IPS-15b (cell line): Measurements from ENCODE around the gene AWAT2.

ENCODE experiments used
- H3K27me3 ChIP-seq: one replicate; pipeline ENCODE4 v1.6.1; 2013; ENCODE audit warnings: low read length; ENCODE audit not compliant: control insufficient read depth, insufficient read depth
- H3K36me3 ChIP-seq: one replicate; pipeline ENCODE4 v1.6.1; 2013; ENCODE audit warnings: low read length; ENCODE audit not compliant: control insufficient read depth, insufficient read depth
- H3K4me1 ChIP-seq: one replicate; pipeline ENCODE4 v1.6.1; 2013; ENCODE audit warnings: mild to moderate bottlenecking, low read length; ENCODE audit not compliant: control insufficient read depth, insufficient read depth
- H3K4me3 ChIP-seq: one replicate; pipeline ENCODE4 v1.5.1; 2013; ENCODE audit warnings: low read depth, low read length
- H3K9ac ChIP-seq: one replicate; pipeline ENCODE4 v1.6.1; 2013; ENCODE audit warnings: low read depth, mild to moderate bottlenecking, low read length
- H3K9me3 ChIP-seq: one replicate; pipeline ENCODE4 v1.6.1; 2013; ENCODE audit warnings: mild to moderate bottlenecking, low read length; ENCODE audit not compliant: control insufficient read depth, insufficient read depth

AWAT2 gene

GRCh38 chrX:70049925-70050324 is at the start of gene AWAT2:
AWAT2 (minus strand) TSS chrX:70049938; CDS start chrX:70049932, 6 bp downstream.
- Histone ChIP-seq H3K4me3 (no peak within 1 kb of the TSS), H3K4me1 (no peaks in the 10 kb centered on the region), H3K27me3 (no peaks in the 10 kb centered on the region), H3K9ac (no peak within 1 kb of the TSS), H3K36me3 (no peaks in the 10 kb centered on the region), H3K9me3 (no peaks in the 10 kb centered on the region)

GRCh38 chrX:70096052-70096451 is 46.3 kb upstream of the AWAT2 start:
- H3K9ac ChIP-seq: no peak overlapping the region
- H3K27me3 ChIP-seq: no peaks in the 10 kb centered on the region
- no peaks in the 10 kb centered on the region for H3K9me3 ChIP-seq
- no peak overlapping the region for H3K4me3 ChIP-seq
- no peaks in the 10 kb centered on the region for H3K36me3 ChIP-seq
- H3K4me1 ChIP-seq: no peaks in the 10 kb centered on the region

GRCh38 chrX:70092247-70092646 is 42.5 kb upstream of the AWAT2 start:
- no peak overlapping the region for H3K9ac ChIP-seq
- H3K9me3 ChIP-seq: peaks cover 3% of the 10 kb centered on the region
- no peaks in the 10 kb centered on the region for H3K4me1 ChIP-seq
- H3K36me3 ChIP-seq: no peaks in the 10 kb centered on the region
- no peaks in the 10 kb centered on the region for H3K27me3 ChIP-seq
- no peak overlapping the region for H3K4me3 ChIP-seq

- H3K9ac ChIP-seq: no peak overlapping the region
- no peaks in the 10 kb centered on the region for H3K36me3 ChIP-seq
- H3K4me1 ChIP-seq: no peaks in the 10 kb centered on the region
- peaks cover 3% of the 10 kb centered on the region for H3K9me3 ChIP-seq
- H3K4me3 ChIP-seq: no peak overlapping the region
- H3K27me3 ChIP-seq: no peaks in the 10 kb centered on the region
These were observed 40.0 kb upstream of the AWAT2 start for GRCh38 chrX:70089604-70090297.

- H3K9ac ChIP-seq: no peak overlapping the region
- no peaks in the 10 kb centered on the region for H3K27me3 ChIP-seq
- H3K36me3 ChIP-seq: no peaks in the 10 kb centered on the region
- peaks cover 3% of the 10 kb centered on the region for H3K9me3 ChIP-seq
- H3K4me3 ChIP-seq: no peak overlapping the region
- H3K4me1 ChIP-seq: no peaks in the 10 kb centered on the region
These were observed 39.0 kb upstream of the AWAT2 start for GRCh38 chrX:70088751-70089150.

GRCh38 chrX:70087857-70088630 is 38.3 kb upstream of the AWAT2 start:
- H3K27me3 ChIP-seq: no peaks in the 10 kb centered on the region

GRCh38 chrX:70084592-70085240 is 35.0 kb upstream of the AWAT2 start:
- Histone ChIP-seq H3K27me3 (no peaks in the 10 kb centered on the region), H3K4me3 (no peak overlapping the region), H3K36me3 (no peaks in the 10 kb centered on the region), H3K9ac (no peak overlapping the region), H3K4me1 (no peaks in the 10 kb centered on the region), H3K9me3 (no peaks in the 10 kb centered on the region)

More at GRCh38 chrX:70087857-70088630, 38.3 kb upstream of the AWAT2 start:
- no peaks in the 10 kb centered on the region for H3K36me3 ChIP-seq
- H3K9me3 ChIP-seq: peaks cover 3% of the 10 kb centered on the region
- H3K4me1 ChIP-seq: no peaks in the 10 kb centered on the region
- no peak overlapping the region for H3K9ac ChIP-seq
- no peak overlapping the region for H3K4me3 ChIP-seq

GRCh38 chrX:70082723-70083122 is 33.0 kb upstream of the AWAT2 start:
- Histone ChIP-seq H3K4me1 (no peaks in the 10 kb centered on the region), H3K27me3 (no peaks in the 10 kb centered on the region), H3K9me3 (no peaks in the 10 kb centered on the region), H3K9ac (no peak overlapping the region), H3K36me3 (no peaks in the 10 kb centered on the region), H3K4me3 (no peak overlapping the region)

- H3K36me3 ChIP-seq: no peaks in the 10 kb centered on the region
- H3K9me3 ChIP-seq: no peaks in the 10 kb centered on the region
These were observed 30.1 kb upstream of the AWAT2 start for GRCh38 chrX:70079870-70080269.

GRCh38 chrX:70079297-70079696 is 29.6 kb upstream of the AWAT2 start:
- Histone ChIP-seq H3K9me3 (no peaks in the 10 kb centered on the region), H3K36me3 (no peaks in the 10 kb centered on the region), H3K27me3 (no peaks in the 10 kb centered on the region), H3K9ac (no peak overlapping the region), H3K4me3 (no peak overlapping the region), H3K4me1 (no peaks in the 10 kb centered on the region)

More at GRCh38 chrX:70079870-70080269, 30.1 kb upstream of the AWAT2 start:
- H3K27me3 ChIP-seq: no peaks in the 10 kb centered on the region
- no peak overlapping the region for H3K9ac ChIP-seq
- H3K4me1 ChIP-seq: no peaks in the 10 kb centered on the region
- no peak overlapping the region for H3K4me3 ChIP-seq

- Histone ChIP-seq H3K9ac (no peak overlapping the region), H3K4me1 (no peaks in the 10 kb centered on the region), H3K27me3 (no peaks in the 10 kb centered on the region), H3K4me3 (no peak overlapping the region), H3K9me3 (no peaks in the 10 kb centered on the region), H3K36me3 (no peaks in the 10 kb centered on the region)
These were observed 16.9 kb upstream of the AWAT2 start for GRCh38 chrX:70066646-70067045.
